GM18499 (cell line): Measurements from ENCODE around the gene INO80.

Source experiments
- ATAC-seq: cut with Tn5 transposase; IDR thresholded peaks from one replicate; pipeline ENCODE4 v1.9.1; 2021; ENCODE audit warnings: moderate number of reproducible peaks; ENCODE audit not compliant: insufficient read depth, unreplicated experiment

Gene INO80

GRCh38 chr15:40933517-40933902, 182.6 kb downstream of the INO80 start:
- no peak for ATAC-seq

DNA sequence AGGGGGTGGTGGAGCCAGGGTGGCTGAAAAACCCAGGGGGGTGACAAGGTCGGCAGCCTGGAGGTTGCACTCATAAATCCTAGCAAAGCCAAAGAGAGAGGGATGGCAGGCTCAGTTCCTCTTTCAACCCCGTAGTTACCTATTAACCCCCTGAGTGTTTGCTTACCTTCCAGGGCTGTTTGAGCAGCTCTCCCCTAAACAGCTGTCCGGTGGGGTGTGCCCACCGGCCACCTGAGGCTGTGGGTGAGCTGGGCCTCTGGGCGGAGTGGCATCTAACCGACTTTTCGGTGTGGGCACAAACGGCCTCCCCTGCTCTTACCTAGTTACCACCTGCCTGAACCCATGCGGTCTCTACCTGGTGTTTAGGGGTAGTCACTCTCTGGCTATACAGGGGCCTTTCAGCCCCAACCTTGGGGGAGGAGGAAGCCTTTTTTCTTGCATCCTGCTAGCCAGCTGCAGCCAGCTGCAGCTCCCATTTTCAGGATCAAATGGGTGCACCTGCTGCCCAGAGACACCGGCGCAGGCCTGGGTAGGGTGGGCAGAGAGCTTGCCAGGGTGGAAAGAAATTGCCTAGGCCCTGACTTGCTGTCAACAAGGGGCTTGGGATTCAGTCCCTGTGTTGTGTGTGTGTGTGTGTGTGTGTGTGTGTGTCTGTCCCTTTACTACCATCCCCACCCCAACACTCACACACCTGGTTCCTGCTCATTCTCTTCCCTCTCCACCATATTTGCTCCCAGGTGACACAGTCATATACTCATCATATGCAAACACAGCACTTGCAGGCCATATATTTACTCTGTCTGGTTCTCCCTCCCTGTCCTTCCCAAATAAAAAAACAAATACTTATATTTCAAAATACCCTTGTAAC, 183.2 kb downstream of the INO80 start:
- no peak for ATAC-seq

DNA sequence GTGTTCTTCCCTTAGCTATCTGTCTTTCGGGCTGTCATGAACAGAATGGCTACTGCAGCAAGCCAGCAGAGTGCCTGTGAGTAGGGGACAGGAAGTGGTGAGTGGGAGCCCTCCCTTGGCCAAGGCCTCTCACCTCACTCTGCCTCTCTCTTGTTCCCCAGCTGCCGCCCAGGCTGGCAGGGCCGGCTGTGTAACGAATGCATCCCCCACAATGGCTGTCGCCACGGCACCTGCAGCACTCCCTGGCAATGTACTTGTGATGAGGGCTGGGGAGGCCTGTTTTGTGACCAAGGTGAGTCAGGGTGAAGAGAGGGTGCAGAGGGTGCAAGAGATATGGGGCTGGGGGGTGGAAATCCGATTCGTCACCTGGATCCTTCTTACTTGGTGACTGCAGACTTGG, 183.9 kb downstream of the INO80 start:
- no peak for ATAC-seq

DNA sequence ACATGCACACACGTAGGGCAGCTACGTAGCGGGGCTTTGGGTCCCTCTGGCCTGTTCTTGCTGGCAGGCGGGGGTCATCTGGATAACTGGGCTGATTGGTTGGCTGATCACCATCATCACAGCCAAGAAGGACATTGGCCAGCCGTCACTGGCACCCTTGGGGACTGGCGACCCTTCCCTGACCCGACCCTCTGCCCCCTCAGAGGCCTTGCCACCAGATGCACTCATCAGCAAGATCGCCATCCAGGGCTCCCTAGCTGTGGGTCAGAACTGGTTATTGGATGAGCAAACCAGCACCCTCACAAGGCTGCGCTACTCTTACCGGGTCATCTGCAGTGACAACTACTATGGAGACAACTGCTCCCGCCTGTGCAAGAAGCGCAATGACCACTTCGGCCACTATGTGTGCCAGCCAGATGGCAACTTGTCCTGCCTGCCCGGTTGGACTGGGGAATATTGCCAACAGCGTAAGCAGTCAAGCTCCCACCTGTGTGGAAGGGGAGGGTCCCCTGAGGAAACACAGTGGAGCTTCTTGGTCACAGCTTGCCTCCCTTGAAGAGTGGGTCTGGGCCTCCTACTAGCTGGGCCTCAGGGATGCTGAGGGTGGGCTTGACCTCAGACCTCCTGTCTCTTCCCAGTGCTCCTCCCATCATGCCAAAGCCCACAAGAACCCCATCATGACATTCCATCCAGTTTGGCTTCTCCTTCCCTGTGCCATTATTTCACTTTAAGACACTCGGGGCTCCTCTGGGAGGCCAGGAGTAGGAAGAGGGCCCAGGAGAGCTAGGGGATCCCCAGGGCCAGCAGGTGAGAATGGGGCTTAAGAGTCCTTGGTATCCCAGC, 184.6 kb downstream of the INO80 start:
- no peak for ATAC-seq

- no peak for ATAC-seq
Measured at GRCh38 chr15:40930430-40931299, 185.4 kb downstream of the INO80 start.

DNA sequence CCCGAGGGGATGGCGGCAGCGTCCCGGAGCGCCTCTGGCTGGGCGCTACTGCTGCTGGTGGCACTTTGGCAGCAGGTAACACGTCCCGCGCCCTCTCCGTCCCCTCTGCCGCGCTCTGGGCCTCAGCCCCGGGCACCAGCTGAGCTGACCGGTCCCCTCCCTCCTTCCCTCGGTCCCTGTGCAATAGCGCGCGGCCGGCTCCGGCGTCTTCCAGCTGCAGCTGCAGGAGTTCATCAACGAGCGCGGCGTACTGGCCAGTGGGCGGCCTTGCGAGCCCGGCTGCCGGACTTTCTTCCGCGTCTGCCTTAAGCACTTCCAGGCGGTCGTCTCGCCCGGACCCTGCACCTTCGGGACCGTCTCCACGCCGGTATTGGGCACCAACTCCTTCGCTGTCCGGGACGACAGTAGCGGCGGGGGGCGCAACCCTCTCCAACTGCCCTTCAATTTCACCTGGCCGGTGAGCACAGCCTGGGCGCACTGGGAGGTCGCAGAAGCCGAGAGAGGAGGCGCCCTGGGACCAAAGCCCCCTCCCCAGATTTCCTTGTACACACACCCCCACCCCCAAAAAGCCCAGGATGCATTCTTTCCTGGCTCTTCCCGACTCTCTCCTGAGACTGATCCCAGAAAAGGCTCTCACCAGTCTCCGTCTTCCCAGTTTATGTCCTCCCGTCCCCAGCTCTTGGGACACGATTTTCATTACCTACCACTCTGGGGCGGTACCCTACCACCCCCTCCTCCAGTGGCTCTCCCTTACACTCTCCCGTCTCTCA, 186.2 kb downstream of the INO80 start:
- ATAC-seq: no peak
